ENCODE results near the gene NDUFS7. TPM values are rescaled to one million over a fixed set of nuclear protein-coding genes. Genes with fewer than 3 reads are reported as not detected.

NDUFS7 gene
- total RNA-seq, 3 donors from 2014 or later, result 118 to 160 (median 148) TPM

DNA sequence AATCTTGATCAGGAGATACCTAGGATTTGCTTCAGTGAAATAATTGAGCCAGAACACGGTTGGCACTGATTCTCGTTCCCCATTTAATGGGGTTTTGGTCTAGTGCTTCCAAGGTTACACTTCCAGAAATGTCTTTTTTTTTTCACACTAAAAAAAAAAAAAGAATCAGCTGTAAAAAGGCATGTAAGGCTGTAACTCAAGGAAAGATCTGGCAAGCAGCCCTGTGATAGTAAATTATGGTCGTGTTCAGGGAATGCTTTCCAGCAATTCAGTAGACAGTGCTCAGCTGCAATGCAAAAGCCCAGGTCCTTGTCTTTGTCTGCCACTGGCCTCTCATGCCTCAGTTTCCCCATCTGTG is 27.2 kb upstream of the NDUFS7 start:
- no peaks in the 10 kb centered on the region for H3K9me3 ChIP-seq
- no peak overlapping the region for H3K4me3 ChIP-seq
- no peaks in the 10 kb centered on the region for H3K36me3 ChIP-seq (ENCODE audit: low read depth)
- intact Hi-C loops (cut with DNase I, micrococcal nuclease), result no loop called here
- ATAC-seq (no peak), DNase-seq (peak in 1 of 3 donors; percentile 80)
- TF ChIP-seq, protein P1, sequence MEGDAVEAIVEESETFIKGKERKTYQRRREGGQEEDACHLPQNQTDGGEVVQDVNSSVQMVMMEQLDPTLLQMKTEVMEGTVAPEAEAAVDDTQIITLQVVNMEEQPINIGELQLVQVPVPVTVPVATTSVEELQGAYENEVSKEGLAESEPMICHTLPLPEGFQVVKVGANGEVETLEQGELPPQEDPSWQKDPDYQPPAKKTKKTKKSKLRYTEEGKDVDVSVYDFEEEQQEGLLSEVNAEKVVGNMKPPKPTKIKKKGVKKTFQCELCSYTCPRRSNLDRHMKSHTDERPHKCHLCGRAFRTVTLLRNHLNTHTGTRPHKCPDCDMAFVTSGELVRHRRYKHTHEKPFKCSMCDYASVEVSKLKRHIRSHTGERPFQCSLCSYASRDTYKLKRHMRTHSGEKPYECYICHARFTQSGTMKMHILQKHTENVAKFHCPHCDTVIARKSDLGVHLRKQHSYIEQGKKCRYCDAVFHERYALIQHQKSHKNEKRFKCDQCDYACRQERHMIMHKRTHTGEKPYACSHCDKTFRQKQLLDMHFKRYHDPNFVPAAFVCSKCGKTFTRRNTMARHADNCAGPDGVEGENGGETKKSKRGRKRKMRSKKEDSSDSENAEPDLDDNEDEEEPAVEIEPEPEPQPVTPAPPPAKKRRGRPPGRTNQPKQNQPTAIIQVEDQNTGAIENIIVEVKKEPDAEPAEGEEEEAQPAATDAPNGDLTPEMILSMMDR (IDR thresholded peaks at IDR 0.05), result no peak
- peaks cover 10% of the 10 kb centered on the region for H3K4me1 ChIP-seq (ENCODE audit: low read depth)

DNA sequence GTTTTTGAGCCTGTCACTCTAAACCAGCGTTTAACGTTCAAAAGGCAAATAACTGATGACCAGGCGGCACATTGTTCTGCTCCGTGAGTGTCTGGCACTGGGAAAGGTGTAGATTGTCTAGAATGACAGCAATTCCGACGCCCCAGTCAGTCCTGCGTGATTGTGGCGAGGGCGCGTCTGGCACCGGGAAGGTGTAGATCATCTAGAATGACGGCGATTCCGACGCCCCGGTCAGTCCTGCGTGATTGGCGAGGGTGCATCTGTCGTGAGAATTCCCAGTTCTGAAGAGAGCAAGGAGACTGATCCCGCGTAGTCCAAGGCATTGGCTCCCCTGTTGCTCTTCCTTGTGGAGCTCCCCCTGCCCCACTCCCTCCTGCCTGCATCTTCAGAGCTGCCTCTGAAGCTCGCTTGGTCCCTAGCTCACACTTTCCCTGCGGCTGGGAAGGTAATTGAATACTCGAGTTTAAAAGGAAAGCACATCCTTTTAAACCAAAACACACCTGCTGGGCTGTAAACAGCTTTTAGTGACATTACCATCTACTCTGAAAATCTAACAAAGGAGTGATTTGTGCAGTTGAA is 26.1 kb upstream of the NDUFS7 start:
- peaks cover 10% of the 10 kb centered on the region for H3K4me1 ChIP-seq (ENCODE audit: low read depth)
- no peak overlapping the region for H3K4me3 ChIP-seq
- no peaks in the 10 kb centered on the region for H3K36me3 ChIP-seq (ENCODE audit: low read depth)
- ATAC-seq (no peak), DNase-seq (no peak)
- H3K9me3 ChIP-seq, result no peaks in the 10 kb centered on the region
- intact Hi-C loops (cut with DNase I, micrococcal nuclease), result no loop called here
- TF ChIP-seq, protein P1 (IDR thresholded peaks at IDR 0.05), result no peak

DNA sequence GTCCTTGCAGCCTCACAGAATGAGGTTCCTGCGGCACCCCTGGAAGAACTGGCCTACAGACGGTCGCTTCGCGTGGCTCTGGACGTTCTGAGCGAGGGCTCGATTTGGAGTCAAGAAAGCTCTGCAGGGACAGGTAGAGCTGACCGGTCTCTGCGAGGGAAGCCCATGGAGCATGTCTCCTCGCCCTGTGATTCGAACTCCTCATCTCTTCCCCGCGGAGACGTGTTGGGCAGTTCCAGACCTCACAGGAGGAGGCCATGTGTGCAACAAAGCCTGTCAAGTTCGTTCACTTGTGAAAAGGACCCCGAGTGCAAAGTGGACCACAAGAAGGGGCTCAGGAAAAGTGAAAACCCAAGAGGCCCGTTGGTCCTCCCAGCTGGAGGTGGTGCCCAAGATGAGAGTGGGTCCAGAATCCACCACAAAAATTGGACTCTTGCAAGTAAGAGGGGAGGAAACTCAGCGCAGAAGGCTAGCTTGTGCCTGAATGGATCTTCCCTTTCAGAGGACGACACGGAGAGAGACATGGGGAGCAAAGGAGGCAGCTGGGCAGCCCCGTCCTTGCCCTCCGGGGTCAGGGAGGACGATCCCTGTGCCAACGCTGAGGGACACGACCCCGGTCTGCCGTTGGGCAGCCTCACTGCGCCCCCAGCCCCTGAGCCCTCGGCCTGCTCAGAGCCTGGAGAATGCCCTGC is 23.4 kb upstream of the NDUFS7 start:
- intact Hi-C loops (cut with DNase I, micrococcal nuclease), result no loop called here
- Histone ChIP-seq H3K9me3 (no peaks in the 10 kb centered on the region), H3K4me1 (ENCODE audit: low read depth) (peaks cover 10% of the 10 kb centered on the region), H3K4me3 (no peak overlapping the region), H3K36me3 (ENCODE audit: low read depth) (no peaks in the 10 kb centered on the region)
- DNase-seq (no peak), ATAC-seq (no peak)
- TF ChIP-seq, protein P1 (IDR thresholded peaks at IDR 0.05), result no peak

DNA sequence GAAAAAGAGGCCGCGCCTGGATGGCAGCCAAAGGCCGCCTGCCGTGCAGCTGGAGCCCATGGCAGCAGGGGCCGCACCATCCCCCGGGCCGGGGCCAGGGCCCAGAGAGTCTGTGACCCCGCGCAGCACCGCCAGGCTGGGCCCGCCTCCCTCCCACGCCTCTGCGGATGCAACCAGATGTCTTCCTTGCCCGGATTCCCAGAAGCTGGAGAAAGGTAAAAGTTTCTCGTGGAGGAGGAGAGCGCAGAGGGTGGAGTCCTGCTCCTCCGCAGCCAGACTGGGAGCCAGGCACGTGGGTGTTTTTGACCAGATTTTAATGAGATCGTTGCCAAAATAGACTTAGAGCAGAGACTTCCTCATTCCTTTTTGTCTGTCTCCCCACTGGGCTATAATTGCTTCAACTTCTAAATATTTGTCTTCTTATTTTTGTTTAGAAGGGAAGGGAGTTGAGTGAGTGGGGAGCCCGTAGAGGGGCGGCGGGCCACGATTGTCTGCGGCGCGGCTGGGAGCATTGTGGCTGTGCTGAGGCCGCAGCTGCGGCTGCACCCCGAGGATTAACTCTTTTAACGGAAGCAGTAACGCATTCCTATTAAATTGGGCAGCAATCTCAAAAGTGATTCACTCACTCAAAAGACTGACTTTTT is 22.8 kb upstream of the NDUFS7 start:
- H3K9me3 ChIP-seq, result no peaks in the 10 kb centered on the region
- DNase-seq, result peak in 2 of 3 donors; percentile 29 to 57
- H3K4me3 ChIP-seq, result no peak overlapping the region
- TF ChIP-seq, protein P1 (IDR thresholded peaks at IDR 0.05), result no peak
- H3K36me3 ChIP-seq (ENCODE audit: low read depth), result peaks cover 5% of the 10 kb centered on the region
- H3K4me1 ChIP-seq (ENCODE audit: low read depth), result peaks cover 7% of the 10 kb centered on the region
- ATAC-seq, result peak; percentile 45
- intact Hi-C loops (cut with DNase I, micrococcal nuclease), result no loop called here

DNA sequence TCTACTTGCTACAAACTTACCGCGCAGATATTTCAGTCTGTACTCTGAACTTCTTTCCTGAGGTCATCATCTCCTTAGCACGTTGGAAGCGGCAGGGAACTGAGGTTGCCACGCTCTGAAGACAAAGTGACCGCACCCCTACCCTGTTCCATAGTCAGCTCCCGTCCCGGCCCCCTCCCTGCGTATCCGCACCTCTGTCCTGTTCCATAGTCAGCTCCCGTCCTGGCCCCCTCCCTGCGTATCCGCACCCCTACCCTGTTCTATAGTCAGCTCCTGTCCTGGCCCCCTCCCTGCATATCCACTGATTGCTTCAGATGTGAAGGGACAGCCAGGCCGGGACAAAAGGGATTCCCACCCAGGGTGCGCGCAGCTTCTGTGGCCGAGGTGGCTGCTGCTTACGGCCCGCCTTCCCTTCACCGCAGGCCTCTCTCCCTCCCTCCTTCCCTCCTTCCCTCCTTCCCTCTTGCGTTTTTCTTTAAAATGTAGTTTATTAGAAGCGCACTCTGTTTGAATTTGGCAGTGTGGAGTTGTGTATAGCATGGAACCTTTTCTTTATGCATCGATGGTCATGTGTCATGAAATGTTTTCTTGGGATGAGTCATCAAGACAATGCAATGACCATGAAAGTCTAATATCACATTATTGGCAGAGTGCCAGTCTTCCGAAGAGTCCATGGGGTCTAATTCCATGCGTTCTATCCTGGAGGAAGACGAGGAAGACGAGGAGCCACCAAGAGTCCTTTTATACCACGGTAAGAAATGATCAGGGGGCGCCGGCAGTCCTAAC is 21.9 kb upstream of the NDUFS7 start:
- TF ChIP-seq, protein P1 (IDR thresholded peaks at IDR 0.05), result no peak
- DNase-seq (no peak), ATAC-seq (no peak)
- Histone ChIP-seq H3K4me1 (ENCODE audit: low read depth) (no peaks in the 10 kb centered on the region), H3K36me3 (ENCODE audit: low read depth) (peaks cover 5% of the 10 kb centered on the region), H3K9me3 (no peaks in the 10 kb centered on the region), H3K4me3 (no peak overlapping the region)
- intact Hi-C loops (cut with DNase I, micrococcal nuclease), result no loop called here

All from mucosa of descending colon (tissue), 3 donors.